Smooth muscle cell (in vitro differentiated cells): ENCODE results near the gene CACFD1. TPM values are rescaled to one million over a fixed set of nuclear protein-coding genes. Genes with fewer than 3 reads are reported as not detected.

ENCODE experiments used
- DNase-seq: peaks from one replicate; lab custom pipeline; 2025; ENCODE audit not compliant: unreplicated experiment; lab: John Stamatoyannopoulos, UW
- H2AFZ ChIP-seq: fragments of 200-600 bp; sonication (generic); 2 replicates; pipeline ENCODE4 v1.6.0; 2016; ENCODE audit warnings: antibody characterized with exemption, low read depth, mild to moderate bottlenecking
- H3F3A ChIP-seq: fragments of 200-600 bp; sonication (generic); 2 replicates; pipeline ENCODE4 v1.6.0; 2017; ENCODE audit warnings: antibody characterized with exemption, low read depth
- H3K27ac ChIP-seq: fragments of 200-600 bp; sonication (generic); 2 replicates; pipeline ENCODE4 v1.5.1; 2016; ENCODE audit warnings: low read depth, mild to moderate bottlenecking
- H3K27me3 ChIP-seq: fragments of 200-600 bp; sonication (generic); 2 replicates; pipeline ENCODE4 v1.6.1; 2016; ENCODE audit warnings: low read depth, mild to moderate bottlenecking
- H3K36me3 ChIP-seq: fragments of 200-600 bp; sonication (generic); 2 replicates; pipeline ENCODE4 v1.5.1; 2016; ENCODE audit warnings: low read depth
- H3K4me1 ChIP-seq: fragments of 200-600 bp; sonication (generic); 2 replicates; pipeline ENCODE4 v1.5.1; 2016; ENCODE audit warnings: low read depth
- H3K4me2 ChIP-seq: fragments of 200-600 bp; sonication (generic); 2 replicates; pipeline ENCODE4 v1.6.0; 2016; ENCODE audit warnings: mild to moderate bottlenecking
- H3K4me3 ChIP-seq: fragments of 200-600 bp; sonication (generic); 2 replicates; pipeline ENCODE4 v1.5.1; 2016; ENCODE audit warnings: mild to moderate bottlenecking
- H3K79me2 ChIP-seq: fragments of 200-600 bp; sonication (generic); 2 replicates; pipeline ENCODE4 v1.6.0; 2016; ENCODE audit warnings: low read depth, mild to moderate bottlenecking
- H3K9ac ChIP-seq: fragments of 200-600 bp; sonication (generic); 2 replicates; pipeline ENCODE4 v1.6.0; 2016; ENCODE audit warnings: low read depth
- H3K9me3 ChIP-seq: fragments of 200-600 bp; sonication (generic); replicated peaks from 2 replicates; pipeline ENCODE4 v1.5.1; 2016; ENCODE audit warnings: low read depth
- H4K20me1 ChIP-seq: fragments of 200-600 bp; sonication (generic); 2 replicates; pipeline ENCODE4 v1.6.0; 2016; ENCODE audit warnings: low read depth
- CTCF ChIP-seq: fragments of 200-600 bp; sonication (generic); IDR thresholded peaks from 2 replicates; pipeline ENCODE4 v1.5.1; 2017; ENCODE audit warnings: borderline replicate concordance, mild to moderate bottlenecking, antibody characterized with exemption; ENCODE audit not compliant: insufficient read depth, poor library complexity, severe bottlenecking
- WGBS: methylation state at CpG from one replicate; pipeline ENCODE4 v1.1.7; 2016; ENCODE audit warnings: low lambda C conversion rate; 5-methylcytosine and 5-hydroxymethylcytosine counted together
- polyA plus RNA-seq: library from polyadenylated mRNA; unstranded; fragments of >200 nt; fragmentation: Nextera tagmentation; extraction: Ambion mirVana; gene quantifications from 2 replicates; pipeline ENCODE4 v1.2.1, GENCODE V29; 2016
- total RNA-seq: library from RNA; depleted of rRNA; stranded (reverse); fragments of >200 nt; gene quantifications from 2 replicates; pipeline ENCODE4 v1.2.3, GENCODE V29; 2014

CACFD1 gene
- total and polyA plus RNA-seq, 2 experiments from 2014 or later: 5.8 to 27.1 TPM

GRCh38 chr9:133463864-133464615 lies 4.3 kb downstream of the CACFD1 start:
- no peak for TF ChIP-seq CTCF
- H3K79me2 ChIP-seq: no peaks in the 10 kb centered on the region
- no peak for DNase-seq
- H3K4me3 ChIP-seq: no peak overlapping the region
- H2AFZ ChIP-seq: no peak overlapping the region
- WGBS: 89% methylated on average over 24 of the region's 24 CpGs
- peaks cover 12% of the 10 kb centered on the region for H3K4me1 ChIP-seq
- H3K27ac ChIP-seq: no peak overlapping the region
- H3K4me2 ChIP-seq: no peak overlapping the region
- no peaks in the 10 kb centered on the region for H3K36me3 ChIP-seq
- no peak overlapping the region for H3K9ac ChIP-seq
- no peaks in the 10 kb centered on the region for H3K27me3 ChIP-seq
- H3K9me3 ChIP-seq: no peaks in the 10 kb centered on the region
- peaks cover 35% of the 10 kb centered on the region for H4K20me1 ChIP-seq
- H3F3A ChIP-seq: no peaks in the 10 kb centered on the region

GRCh38 chr9:133464638-133465037 lies 4.9 kb downstream of the CACFD1 start:
- peaks cover 12% of the 10 kb centered on the region for H3K4me1 ChIP-seq
- no peak overlapping the region for H3K4me2 ChIP-seq
- H3K79me2 ChIP-seq: no peaks in the 10 kb centered on the region
- H2AFZ ChIP-seq: no peak overlapping the region
- H3K4me3 ChIP-seq: no peak overlapping the region
- no peak overlapping the region for H3K27ac ChIP-seq
- peaks cover 35% of the 10 kb centered on the region for H4K20me1 ChIP-seq
- no peak overlapping the region for H3K9ac ChIP-seq
- no peaks in the 10 kb centered on the region for H3K9me3 ChIP-seq
- 98% methylated on average over 10 of the region's 10 CpGs for WGBS
- no peak for TF ChIP-seq CTCF
- H3K27me3 ChIP-seq: no peaks in the 10 kb centered on the region
- DNase-seq: no peak
- no peaks in the 10 kb centered on the region for H3F3A ChIP-seq
- H3K36me3 ChIP-seq: no peaks in the 10 kb centered on the region

GRCh38 chr9:133465984-133466383 lies 6.2 kb downstream of the CACFD1 start:
- no peak for TF ChIP-seq CTCF
- Histone ChIP-seq H3K9ac (no peak overlapping the region), H3K79me2 (no peaks in the 10 kb centered on the region), H4K20me1 (peaks cover 35% of the 10 kb centered on the region), H3K4me1 (peaks cover 6% of the 10 kb centered on the region), H2AFZ (no peak overlapping the region), H3K27ac (no peak overlapping the region), H3K27me3 (no peaks in the 10 kb centered on the region), H3K4me3 (no peak overlapping the region), H3K9me3 (no peaks in the 10 kb centered on the region), H3K4me2 (no peak overlapping the region), H3K36me3 (no peaks in the 10 kb centered on the region), H3F3A (no peaks in the 10 kb centered on the region)
- no peak for DNase-seq
- WGBS: 94% methylated on average over 6 of the region's 6 CpGs

- Histone ChIP-seq H4K20me1 (peaks cover 28% of the 10 kb centered on the region), H3K4me2 (no peak overlapping the region), H3F3A (no peaks in the 10 kb centered on the region), H2AFZ (no peak overlapping the region), H3K9ac (no peak overlapping the region), H3K9me3 (no peaks in the 10 kb centered on the region), H3K36me3 (no peaks in the 10 kb centered on the region), H3K79me2 (no peaks in the 10 kb centered on the region), H3K27me3 (no peaks in the 10 kb centered on the region), H3K4me1 (no peaks in the 10 kb centered on the region), H3K27ac (no peak overlapping the region), H3K4me3 (no peak overlapping the region)
- no peak for DNase-seq
- WGBS: 75% methylated on average over 10 of the region's 10 CpGs
- no peak for TF ChIP-seq CTCF
Observed at GRCh38 chr9:133467101-133467500, 7.3 kb downstream of the CACFD1 start.
